Measurements from ENCODE around the gene RDH16. TPM values are rescaled to one million over a fixed set of nuclear protein-coding genes. Genes with fewer than 3 reads are reported as not detected.

The RDH16 gene
- polyA plus RNA-seq, 3 donors: 0.47 TPM; not detected in 2

DNA sequence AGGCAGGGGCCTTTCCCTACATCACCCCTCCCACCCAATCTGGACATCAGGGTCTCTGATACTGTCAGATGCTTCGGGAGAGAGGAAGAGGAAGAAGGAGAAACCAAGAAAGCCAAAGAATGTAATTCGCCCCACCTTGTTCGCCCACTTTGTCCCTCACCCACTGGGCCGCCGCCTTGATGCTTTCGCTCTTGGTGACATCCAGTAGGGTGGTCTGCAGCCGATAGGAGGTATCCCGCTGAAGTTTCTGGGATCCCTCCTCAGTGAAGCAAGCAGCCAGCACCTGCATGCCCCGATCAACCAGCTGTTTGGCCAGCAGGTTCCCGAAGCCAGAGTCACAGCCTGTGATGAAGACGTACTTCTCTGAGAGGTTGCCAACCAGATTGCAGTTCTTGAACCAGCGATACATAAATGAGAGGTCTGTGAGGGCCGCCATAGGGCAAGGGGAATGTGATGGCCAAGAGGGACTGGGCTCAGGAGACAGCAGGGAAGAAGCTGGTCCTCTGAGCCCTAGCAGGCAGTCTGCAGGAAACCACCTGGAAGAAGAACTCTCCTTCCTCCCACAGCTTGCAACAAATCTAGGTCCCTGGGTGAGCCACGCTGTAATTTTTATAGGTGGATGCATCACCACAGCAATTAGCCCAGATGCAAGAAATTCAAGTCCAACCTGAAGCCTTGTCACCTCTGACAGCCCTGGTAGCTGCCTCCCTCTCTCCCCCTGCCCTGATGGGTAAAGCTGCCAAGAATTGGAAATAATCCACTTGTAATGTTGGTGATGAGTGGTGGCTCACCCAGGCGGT, 23.4 kb downstream of the RDH16 start, which contains the start of gene SDR9C7:
SDR9C7 (minus strand) TSS at position 583 of the 800 bp plus-strand sequence; CDS start at position 436, 147 bp downstream.
- Mint-ChIP-seq H3K27me3 (ENCODE audit: low read depth in 3 of 3) (peaks cover 2 to 6% (median 2%) of the 10 kb centered on the region in 3 donors), H3K4me3 (no peak within 1 kb of the TSS), H3K4me1 (peaks cover 43% of the 10 kb centered on the region), H3K9me3 (peaks cover 0 to 7% (median 0%) of the 10 kb centered on the region in 7 donors), H3K27ac (peak within 1 kb of the TSS; percentile 76 to 93 (median 87)), H3K36me3 (no peaks in the 10 kb centered on the region)
- no peak within 1 kb of the TSS for H2AFZ ChIP-seq (ENCODE audit: insufficient read depth, low read depth, low read length, poor library complexity, severe bottlenecking)
- no peaks in the 10 kb centered on the region for H3K9me3 ChIP-seq (replicated peaks in 1 of 2; ENCODE audit: control insufficient read depth in 1 of 2, insufficient read depth in 1 of 2, low read length in 2 of 2)
- intact Hi-C loops (cut with micrococcal nuclease): loop anchor here in 1 of 2 donors (5.0 kb wide), 1 partner anchor 528 kb away; no protein-coding TSS in a partner anchor
- TF ChIP-seq, protein P1, sequence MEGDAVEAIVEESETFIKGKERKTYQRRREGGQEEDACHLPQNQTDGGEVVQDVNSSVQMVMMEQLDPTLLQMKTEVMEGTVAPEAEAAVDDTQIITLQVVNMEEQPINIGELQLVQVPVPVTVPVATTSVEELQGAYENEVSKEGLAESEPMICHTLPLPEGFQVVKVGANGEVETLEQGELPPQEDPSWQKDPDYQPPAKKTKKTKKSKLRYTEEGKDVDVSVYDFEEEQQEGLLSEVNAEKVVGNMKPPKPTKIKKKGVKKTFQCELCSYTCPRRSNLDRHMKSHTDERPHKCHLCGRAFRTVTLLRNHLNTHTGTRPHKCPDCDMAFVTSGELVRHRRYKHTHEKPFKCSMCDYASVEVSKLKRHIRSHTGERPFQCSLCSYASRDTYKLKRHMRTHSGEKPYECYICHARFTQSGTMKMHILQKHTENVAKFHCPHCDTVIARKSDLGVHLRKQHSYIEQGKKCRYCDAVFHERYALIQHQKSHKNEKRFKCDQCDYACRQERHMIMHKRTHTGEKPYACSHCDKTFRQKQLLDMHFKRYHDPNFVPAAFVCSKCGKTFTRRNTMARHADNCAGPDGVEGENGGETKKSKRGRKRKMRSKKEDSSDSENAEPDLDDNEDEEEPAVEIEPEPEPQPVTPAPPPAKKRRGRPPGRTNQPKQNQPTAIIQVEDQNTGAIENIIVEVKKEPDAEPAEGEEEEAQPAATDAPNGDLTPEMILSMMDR (IDR thresholded peaks at IDR 0.05): no peak
- H3K79me2 ChIP-seq (ENCODE audit: insufficient read depth, low read length): no peaks in the 10 kb centered on the region
- peaks cover 27 to 36% of the 10 kb centered on the region in 2 donors for H3K4me1 ChIP-seq (ENCODE audit: control insufficient read depth in 1 of 2, insufficient read depth in 2 of 2, low read length in 2 of 2)
- no peaks in the 10 kb centered on the region for H3K36me3 ChIP-seq (replicated peaks in 1 of 2; ENCODE audit: control insufficient read depth in 1 of 2, insufficient read depth in 2 of 2, low read length in 2 of 2)
- peak within 1 kb of the TSS; percentile 69 for H3K4me2 ChIP-seq (replicated peaks; ENCODE audit: extremely low read depth, low read length, poor library complexity, severe bottlenecking)
- 93% methylated on average over 12 of the region's 15 CpGs for WGBS (ENCODE audit: insufficient coverage)
- no peaks in the 10 kb centered on the region for H3K27me3 ChIP-seq (ENCODE audit: control insufficient read depth in 2 of 2, insufficient read depth in 2 of 2, low read length in 2 of 2)
- H4K20me1 ChIP-seq (ENCODE audit: insufficient read depth, low read length): no peaks in the 10 kb centered on the region
- no peak within 1 kb of the TSS for H3K9ac ChIP-seq (ENCODE audit: insufficient read depth, low read length, poor library complexity, severe bottlenecking)
- DNase-seq: no peak
- H3K4me3 ChIP-seq (replicated peaks in 1 of 3; ENCODE audit: low read depth in 2 of 3, low read length in 3 of 3): peak within 1 kb of the TSS in 1 of 3 experiments; percentile 62
- H3K27ac ChIP-seq (ENCODE audit: low read depth in 1 of 2, low read length in 2 of 2): peak within 1 kb of the TSS; percentile 56 to 73

DNA sequence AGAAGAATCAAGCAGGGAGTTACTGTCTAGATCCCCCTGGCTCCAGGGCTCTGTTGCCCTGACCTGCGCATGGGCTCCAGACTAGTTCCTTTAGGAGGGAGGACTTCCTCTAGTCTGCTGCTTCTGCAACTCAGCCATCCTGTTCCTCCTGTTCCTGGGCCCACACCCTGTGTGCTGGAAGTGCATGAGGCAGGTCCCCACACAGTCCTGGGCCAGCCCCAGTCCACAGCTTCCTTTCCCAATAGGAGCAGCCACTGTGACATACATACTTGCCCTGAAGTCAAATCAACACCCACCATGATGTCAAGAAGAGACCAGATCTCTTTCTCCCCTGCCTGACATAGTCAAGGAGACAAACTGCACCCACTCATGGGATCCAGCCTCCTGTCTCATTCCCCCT, 24.5 kb downstream of the RDH16 start:
- H3K27ac ChIP-seq (ENCODE audit: low read depth in 1 of 2, low read length in 2 of 2): peak overlapping the region; percentile 56 to 73
- Mint-ChIP-seq H3K27ac (peak overlapping the region; percentile 76 to 93 (median 87)), H3K9me3 (peaks cover 0 to 4% (median 0%) of the 10 kb centered on the region in 7 donors), H3K36me3 (no peaks in the 10 kb centered on the region), H3K4me3 (peak overlapping the region in 1 of 2 donors; percentile 71), H3K27me3 (ENCODE audit: low read depth in 3 of 3) (peaks cover 1 to 6% (median 2%) of the 10 kb centered on the region in 3 donors), H3K4me1 (peaks cover 50% of the 10 kb centered on the region)
- H3K9me3 ChIP-seq (replicated peaks in 1 of 2; ENCODE audit: control insufficient read depth in 1 of 2, insufficient read depth in 1 of 2, low read length in 2 of 2): no peaks in the 10 kb centered on the region
- peak overlapping the region; percentile 38 for H2AFZ ChIP-seq (ENCODE audit: insufficient read depth, low read depth, low read length, poor library complexity, severe bottlenecking)
- 0% methylated on average over 1 of the region's 1 CpG for WGBS (ENCODE audit: insufficient coverage)
- H4K20me1 ChIP-seq (ENCODE audit: insufficient read depth, low read length): no peaks in the 10 kb centered on the region
- no peaks in the 10 kb centered on the region for H3K27me3 ChIP-seq (ENCODE audit: control insufficient read depth in 2 of 2, insufficient read depth in 2 of 2, low read length in 2 of 2)
- H3K4me3 ChIP-seq (replicated peaks in 1 of 3; ENCODE audit: low read depth in 2 of 3, low read length in 3 of 3): peak overlapping the region in 1 of 3 experiments; percentile 62
- peak; percentile 28 to 50 (median 45) for DNase-seq
- TF ChIP-seq, protein P1 (IDR thresholded peaks at IDR 0.05): no peak
- H3K36me3 ChIP-seq (replicated peaks in 1 of 2; ENCODE audit: control insufficient read depth in 1 of 2, insufficient read depth in 2 of 2, low read length in 2 of 2): no peaks in the 10 kb centered on the region
- no peak overlapping the region for H3K9ac ChIP-seq (ENCODE audit: insufficient read depth, low read length, poor library complexity, severe bottlenecking)
- peaks cover 33 to 45% of the 10 kb centered on the region in 2 donors for H3K4me1 ChIP-seq (ENCODE audit: control insufficient read depth in 1 of 2, insufficient read depth in 2 of 2, low read length in 2 of 2)
- H3K4me2 ChIP-seq (replicated peaks; ENCODE audit: extremely low read depth, low read length, poor library complexity, severe bottlenecking): peak overlapping the region; percentile 69
- no peaks in the 10 kb centered on the region for H3K79me2 ChIP-seq (ENCODE audit: insufficient read depth, low read length)
- intact Hi-C loops (cut with micrococcal nuclease): loop anchor here in 1 of 2 donors (5.0 kb wide), 1 partner anchor 529 kb away; no protein-coding TSS in a partner anchor

All from CD14-positive monocyte (primary cell).